ENCODE measurements around the gene PIP. TPM values are rescaled to one million over a fixed set of nuclear protein-coding genes. Genes with fewer than 3 reads are reported as not detected.

The PIP gene
- total and polyA plus RNA-seq, 7 experiments from 2014 or later: not detected

- no peak within 1 kb of the TSS for H3K4me3 ChIP-seq (ENCODE audit: low read length)
- no peak within 1 kb of the TSS for H3K27ac ChIP-seq (ENCODE audit: low read depth, low read length)
- H3K9me3 ChIP-seq (ENCODE audit: control insufficient read depth in 2 of 3, low read length in 3 of 3): peaks cover 0 to 7% (median 0%) of the 10 kb centered on the region in 3 experiments
- no peaks in the 10 kb centered on the region for H3K27me3 ChIP-seq (ENCODE audit: control insufficient read depth in 2 of 2, insufficient read depth in 2 of 2, low read length in 2 of 2)
- peaks cover 0 to 10% (median 0%) of the 10 kb centered on the region in 5 donors for H3K36me3 Mint-ChIP-seq
- ATAC-seq: no peak
- H3K9me3 Mint-ChIP-seq: peaks cover 1 to 28% (median 12%) of the 10 kb centered on the region in 11 donors
- H3K27ac Mint-ChIP-seq: no peak within 1 kb of the TSS
- intact Hi-C loops (cut with micrococcal nuclease): no loop called here
- peaks cover 14 to 31% (median 25%) of the 10 kb centered on the region in 5 donors for H3K27me3 Mint-ChIP-seq
- CTCF ChIA-PET: no interaction called here
- no peaks in the 10 kb centered on the region for H3K4me1 ChIP-seq (ENCODE audit: control insufficient read depth in 2 of 2, insufficient read depth in 2 of 2, low read length in 2 of 2)
- no peaks in the 10 kb centered on the region for H3K4me1 Mint-ChIP-seq
- POLR2A ChIA-PET: no interaction called here
- DNase-seq: no peak
- H3K4me3 Mint-ChIP-seq: no peak within 1 kb of the TSS
- H3K36me3 ChIP-seq (ENCODE audit: control insufficient read depth in 2 of 3, insufficient read depth in 3 of 3, low read length in 3 of 3): no peaks in the 10 kb centered on the region
Observed at GRCh38 chr7:143183024-143183423, 51.1 kb downstream of the PIP start, which contains the start of gene TAS2R39. TAS2R39 (plus strand) TSS chr7:143183419; CDS start chr7:143183419, 0 bp downstream.

DNA sequence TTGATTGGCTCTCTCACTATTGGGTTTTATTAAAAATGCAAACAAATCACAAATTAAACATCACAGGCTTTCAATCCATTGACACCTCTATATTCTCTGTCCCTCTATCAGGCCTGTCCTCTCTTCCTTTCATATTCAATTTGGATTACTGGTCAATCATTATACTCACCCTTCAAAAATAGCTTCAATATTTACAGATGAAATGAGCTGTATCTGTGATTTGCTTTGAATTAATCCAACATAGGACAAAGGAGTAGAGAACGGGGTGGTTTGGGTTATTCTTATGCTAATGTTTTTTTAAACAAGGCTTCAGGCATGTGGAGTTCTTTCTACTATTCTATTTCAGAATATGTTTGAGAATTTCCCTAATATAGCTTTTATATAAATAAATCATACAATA is 53.7 kb downstream of the PIP start:
- DNase-seq (no peak), ATAC-seq (no peak)
- H3K27ac Mint-ChIP-seq: no peak overlapping the region
- peaks cover 0 to 5% (median 0%) of the 10 kb centered on the region in 5 donors for H3K36me3 Mint-ChIP-seq
- Histone ChIP-seq H3K9me3 (ENCODE audit: control insufficient read depth in 2 of 3, low read length in 3 of 3) (no peaks in the 10 kb centered on the region), H3K4me3 (ENCODE audit: low read length) (no peak overlapping the region), H3K27ac (ENCODE audit: low read depth, low read length) (no peak overlapping the region), H3K36me3 (ENCODE audit: control insufficient read depth in 2 of 3, insufficient read depth in 3 of 3, low read length in 3 of 3) (no peaks in the 10 kb centered on the region), H3K27me3 (ENCODE audit: control insufficient read depth in 2 of 2, insufficient read depth in 2 of 2, low read length in 2 of 2) (no peaks in the 10 kb centered on the region), H3K4me1 (ENCODE audit: control insufficient read depth in 2 of 2, insufficient read depth in 2 of 2, low read length in 2 of 2) (no peaks in the 10 kb centered on the region)
- POLR2A ChIA-PET: no interaction called here
- CTCF ChIA-PET: no interaction called here
- H3K4me3 Mint-ChIP-seq: no peak overlapping the region
- intact Hi-C loops (cut with micrococcal nuclease): no loop called here
- H3K9me3 Mint-ChIP-seq: peaks cover 0 to 10% (median 4%) of the 10 kb centered on the region in 11 donors
- peaks cover 14 to 31% (median 23%) of the 10 kb centered on the region in 5 donors for H3K27me3 Mint-ChIP-seq
- no peaks in the 10 kb centered on the region for H3K4me1 Mint-ChIP-seq

GRCh38 chr7:143188994-143189393 is 57.1 kb downstream of the PIP start:
- no peak overlapping the region for H3K4me3 ChIP-seq (ENCODE audit: low read length)
- ATAC-seq: no peak
- H3K27ac Mint-ChIP-seq: no peak overlapping the region
- H3K4me1 Mint-ChIP-seq: no peaks in the 10 kb centered on the region
- POLR2A ChIA-PET: no interaction called here
- no peaks in the 10 kb centered on the region for H3K9me3 ChIP-seq (ENCODE audit: control insufficient read depth in 2 of 3, low read length in 3 of 3)
- H3K36me3 Mint-ChIP-seq: peaks cover 0 to 3% (median 0%) of the 10 kb centered on the region in 5 donors
- no peaks in the 10 kb centered on the region for H3K27me3 ChIP-seq (ENCODE audit: control insufficient read depth in 2 of 2, insufficient read depth in 2 of 2, low read length in 2 of 2)
- no peak for DNase-seq
- no peaks in the 10 kb centered on the region for H3K4me1 ChIP-seq (ENCODE audit: control insufficient read depth in 2 of 2, insufficient read depth in 2 of 2, low read length in 2 of 2)
- H3K4me3 Mint-ChIP-seq: no peak overlapping the region
- CTCF ChIA-PET: no interaction called here
- no peaks in the 10 kb centered on the region for H3K9me3 Mint-ChIP-seq
- intact Hi-C loops (cut with micrococcal nuclease): no loop called here
- no peak overlapping the region for H3K27ac ChIP-seq (ENCODE audit: low read depth, low read length)
- H3K36me3 ChIP-seq (ENCODE audit: control insufficient read depth in 2 of 3, insufficient read depth in 3 of 3, low read length in 3 of 3): no peaks in the 10 kb centered on the region
- H3K27me3 Mint-ChIP-seq: peaks cover 11 to 19% (median 14%) of the 10 kb centered on the region in 5 donors

Other genes with a start within 250 kb of the PIP start
- gene TRPV6, start 246.3 kb upstream of the PIP start, total RNA-seq: under 1 TPM in 1 of 5 experiments, not detected in 4; 0.05 TPM
- not detected for gene TRPV6, start 246.3 kb upstream of the PIP start, polyA plus RNA-seq
- gene TRPV5, start 198.3 kb upstream of the PIP start, total RNA-seq: not detected
- gene TRPV5, start 198.3 kb upstream of the PIP start, polyA plus RNA-seq: not detected
- gene LLCFC1, start 192.6 kb upstream of the PIP start, total RNA-seq: under 1 TPM in 1 of 5 experiments, not detected in 4; 0.76 TPM
- not detected for gene LLCFC1, start 192.6 kb upstream of the PIP start, polyA plus RNA-seq
- gene KEL, start 169.7 kb upstream of the PIP start, total RNA-seq: 1 to 10 TPM in 1 of 5 experiments, under 1 TPM in 3, not detected in 1; 0.11 to 1.5 (median 0.33) TPM
- gene KEL, start 169.7 kb upstream of the PIP start, polyA plus RNA-seq: under 1 TPM in 1 of 2 donors, not detected in 1; 0.21 TPM
- not detected for gene OR9A2, start 104.9 kb upstream of the PIP start, total RNA-seq
- not detected for gene OR9A2, start 104.9 kb upstream of the PIP start, polyA plus RNA-seq
- gene OR6V1, start 79.7 kb upstream of the PIP start, total RNA-seq: not detected
- gene OR6V1, start 79.7 kb upstream of the PIP start, polyA plus RNA-seq: not detected
- not detected for gene TAS2R39, start 51.3 kb downstream of the PIP start, total RNA-seq
- not detected for gene TAS2R39, start 51.3 kb downstream of the PIP start, polyA plus RNA-seq
- gene TAS2R40, start 90.0 kb downstream of the PIP start, total RNA-seq: not detected
- gene TAS2R40, start 90.0 kb downstream of the PIP start, polyA plus RNA-seq: not detected
- gene GSTK1, start 131.4 kb downstream of the PIP start, total RNA-seq: 100 to 1,000 TPM; 253 to 385 (median 311) TPM
- 100 to 1,000 TPM; 398 to 470 TPM for gene GSTK1, start 131.4 kb downstream of the PIP start, polyA plus RNA-seq
- under 1 TPM in 4 of 5 experiments, not detected in 1; 0.32 to 0.62 (median 0.51) TPM for gene TMEM139, start 152.9 kb downstream of the PIP start, total RNA-seq
- gene TMEM139, start 152.9 kb downstream of the PIP start, polyA plus RNA-seq: under 1 TPM; 0.46 TPM
- gene CASP2, start 156.3 kb downstream of the PIP start, total RNA-seq: 10 to 100 TPM; 29.6 to 97.7 (median 69.1) TPM
- gene CASP2, start 156.3 kb downstream of the PIP start, polyA plus RNA-seq: 10 to 100 TPM; 14.4 to 24.4 TPM
- gene CLCN1, start 184.0 kb downstream of the PIP start, total RNA-seq: under 1 TPM in 2 of 5 experiments, not detected in 3; 0.07 to 0.51 TPM
- gene CLCN1, start 184.0 kb downstream of the PIP start, polyA plus RNA-seq: not detected
- 1 to 10 TPM in 1 of 5 experiments, under 1 TPM in 2, not detected in 2; 0.19 to 1.4 (median 0.53) TPM for gene FAM131B, start 230.6 kb downstream of the PIP start, total RNA-seq
- not detected for gene FAM131B, start 230.6 kb downstream of the PIP start, polyA plus RNA-seq
- 100 to 1,000 TPM; 110 to 264 (median 124) TPM for gene ZYX, start 249.3 kb downstream of the PIP start, total RNA-seq
- gene ZYX, start 249.3 kb downstream of the PIP start, polyA plus RNA-seq: 100 to 1,000 TPM in 1 of 2 donors, 10 to 100 TPM in 1; 54.2 to 101 TPM

All from naive thymus-derived CD4-positive, alpha-beta T cell (primary cell).